ENCODE results near the gene ID2.

Gene ID2

GRCh38 chr2:8719528-8719927 lies 37.7 kb downstream of the ID2 start:
- TF ChIP-seq YY1 (IDR thresholded peaks at IDR 0.05; ENCODE audit: low read depth) (no peak), CREB1 (IDR thresholded peaks at IDR 0.05; ENCODE audit: low read depth) (no peak), RAD21 (IDR thresholded peaks at IDR 0.05; ENCODE audit: low read depth) (no peak), ZBTB7A (IDR thresholded peaks at IDR 0.05; ENCODE audit: low read depth) (no peak), FOXM1 (IDR thresholded peaks at IDR 0.05; ENCODE audit: borderline replicate concordance, low read depth) (no peak), EP300 (IDR thresholded peaks at IDR 0.05; ENCODE audit: borderline replicate concordance) (no peak), EGR1 (IDR thresholded peaks at IDR 0.05) (no peak), NFIC (IDR thresholded peaks at IDR 0.05) (no peak), TEAD4 (IDR thresholded peaks at IDR 0.05) (no peak)
- TF ChIP-seq, protein P1, sequence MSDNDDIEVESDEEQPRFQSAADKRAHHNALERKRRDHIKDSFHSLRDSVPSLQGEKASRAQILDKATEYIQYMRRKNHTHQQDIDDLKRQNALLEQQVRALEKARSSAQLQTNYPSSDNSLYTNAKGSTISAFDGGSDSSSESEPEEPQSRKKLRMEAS (IDR thresholded peaks at IDR 0.05), result no peak

- TF ChIP-seq EGR1 (IDR thresholded peaks at IDR 0.05) (no peak), FOXM1 (IDR thresholded peaks at IDR 0.05; ENCODE audit: borderline replicate concordance, low read depth) (no peak), CREB1 (IDR thresholded peaks at IDR 0.05; ENCODE audit: low read depth) (no peak), CEBPB (IDR thresholded peaks at IDR 0.05) (no peak), TAF1 (IDR thresholded peaks at IDR 0.05; ENCODE audit: low read depth) (no peak), TCF12 (IDR thresholded peaks at IDR 0.05; ENCODE audit: low read depth) (no peak), EP300 (IDR thresholded peaks at IDR 0.05; ENCODE audit: borderline replicate concordance) (no peak), TEAD4 (IDR thresholded peaks at IDR 0.05) (no peak), YY1 (IDR thresholded peaks at IDR 0.05; ENCODE audit: low read depth) (no peak), NFIC (IDR thresholded peaks at IDR 0.05) (no peak)
- TF ChIP-seq, protein P2, sequence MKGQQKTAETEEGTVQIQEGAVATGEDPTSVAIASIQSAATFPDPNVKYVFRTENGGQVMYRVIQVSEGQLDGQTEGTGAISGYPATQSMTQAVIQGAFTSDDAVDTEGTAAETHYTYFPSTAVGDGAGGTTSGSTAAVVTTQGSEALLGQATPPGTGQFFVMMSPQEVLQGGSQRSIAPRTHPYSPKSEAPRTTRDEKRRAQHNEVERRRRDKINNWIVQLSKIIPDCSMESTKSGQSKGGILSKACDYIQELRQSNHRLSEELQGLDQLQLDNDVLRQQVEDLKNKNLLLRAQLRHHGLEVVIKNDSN (IDR thresholded peaks at IDR 0.05), result no peak
- TF ChIP-seq, protein P1 (IDR thresholded peaks at IDR 0.05), result no peak
Measured at GRCh38 chr2:8720741-8721140, 38.9 kb downstream of the ID2 start.

GRCh38 chr2:8721410-8721809 lies 39.6 kb downstream of the ID2 start:
- no peak for TF ChIP-seq RAD21 (IDR thresholded peaks at IDR 0.05; ENCODE audit: low read depth)
- no peak for TF ChIP-seq NFIC (IDR thresholded peaks at IDR 0.05)
- TF ChIP-seq REST (IDR thresholded peaks at IDR 0.05; ENCODE audit: low read depth), result no peak
- no peak for TF ChIP-seq TCF12 (IDR thresholded peaks at IDR 0.05; ENCODE audit: low read depth)
- TF ChIP-seq CREB1 (IDR thresholded peaks at IDR 0.05; ENCODE audit: low read depth), result no peak
- no peak for TF ChIP-seq TAF1 (IDR thresholded peaks at IDR 0.05; ENCODE audit: low read depth)

DNA sequence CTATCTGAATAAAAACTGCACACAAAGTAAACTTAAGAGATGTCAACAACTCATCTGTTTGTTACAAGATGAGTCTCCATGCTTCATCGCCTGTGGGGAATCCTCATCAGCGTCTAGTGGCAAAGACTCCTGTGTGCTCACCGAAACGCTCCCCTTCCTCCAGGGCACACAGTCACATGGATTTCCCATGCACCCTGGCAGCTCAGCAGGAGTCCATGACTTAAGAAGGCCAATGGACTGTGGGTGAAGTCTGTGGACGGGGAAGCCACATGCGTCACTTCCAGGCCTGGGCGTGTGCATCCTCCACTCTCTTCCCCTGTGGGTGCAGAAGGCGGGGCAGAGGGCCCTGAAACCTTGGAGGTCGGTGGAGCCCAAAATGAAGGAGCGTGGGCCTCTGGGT lies 41.1 kb downstream of the ID2 start:
- TF ChIP-seq CEBPB (IDR thresholded peaks at IDR 0.05), result no peak
- TF ChIP-seq, protein P1 (IDR thresholded peaks at IDR 0.05), result no peak
- TF ChIP-seq FOXM1 (IDR thresholded peaks at IDR 0.05; ENCODE audit: borderline replicate concordance, low read depth), result no peak
- no peak for TF ChIP-seq EP300 (IDR thresholded peaks at IDR 0.05; ENCODE audit: borderline replicate concordance)
- TF ChIP-seq NFIC (IDR thresholded peaks at IDR 0.05), result no peak
- TF ChIP-seq REST (IDR thresholded peaks at IDR 0.05; ENCODE audit: low read depth), result no peak
- no peak for TF ChIP-seq TAF1 (IDR thresholded peaks at IDR 0.05; ENCODE audit: low read depth)
- TF ChIP-seq TCF12 (IDR thresholded peaks at IDR 0.05; ENCODE audit: low read depth), result no peak
- TF ChIP-seq EGR1 (IDR thresholded peaks at IDR 0.05), result no peak
- no peak for TF ChIP-seq ZBTB7A (IDR thresholded peaks at IDR 0.05; ENCODE audit: low read depth)
- TF ChIP-seq YY1 (IDR thresholded peaks at IDR 0.05; ENCODE audit: low read depth), result no peak
- TF ChIP-seq RAD21 (IDR thresholded peaks at IDR 0.05; ENCODE audit: low read depth), result no peak
- TF ChIP-seq TEAD4 (IDR thresholded peaks at IDR 0.05), result no peak
- no peak for TF ChIP-seq CREB1 (IDR thresholded peaks at IDR 0.05; ENCODE audit: low read depth)
- TF ChIP-seq, protein P2 (IDR thresholded peaks at IDR 0.05), result no peak

DNA sequence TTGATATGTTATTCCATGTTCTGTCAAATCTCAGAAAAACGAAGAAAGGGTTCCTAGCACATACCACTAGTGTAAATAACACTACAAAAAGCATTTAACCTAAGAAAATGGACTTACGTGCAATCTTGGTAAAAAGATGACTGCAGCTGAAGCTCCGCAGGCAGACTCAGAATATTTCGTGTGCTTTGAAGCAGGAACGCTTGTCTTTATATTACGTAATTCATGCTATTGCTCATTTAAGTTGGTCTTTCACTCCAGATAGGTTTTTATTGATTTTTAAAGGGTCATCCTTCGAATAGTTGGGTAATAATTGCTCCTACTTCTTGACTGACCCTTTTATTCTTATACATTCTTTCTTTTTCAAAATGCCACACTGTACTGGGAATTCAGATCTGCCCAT lies 44.0 kb downstream of the ID2 start:
- no peak for TF ChIP-seq TAF1 (IDR thresholded peaks at IDR 0.05; ENCODE audit: low read depth)
- no peak for TF ChIP-seq ZBTB7A (IDR thresholded peaks at IDR 0.05; ENCODE audit: low read depth)
- TF ChIP-seq TEAD4 (IDR thresholded peaks at IDR 0.05), result no peak
- TF ChIP-seq, protein P2 (IDR thresholded peaks at IDR 0.05), result no peak
- no peak for TF ChIP-seq NFIC (IDR thresholded peaks at IDR 0.05)
- no peak for TF ChIP-seq CEBPB (IDR thresholded peaks at IDR 0.05)
- TF ChIP-seq CREB1 (IDR thresholded peaks at IDR 0.05; ENCODE audit: low read depth), result no peak
- TF ChIP-seq REST (IDR thresholded peaks at IDR 0.05; ENCODE audit: low read depth), result no peak
- TF ChIP-seq FOXM1 (IDR thresholded peaks at IDR 0.05; ENCODE audit: borderline replicate concordance, low read depth), result no peak
- TF ChIP-seq YY1 (IDR thresholded peaks at IDR 0.05; ENCODE audit: low read depth), result no peak
- no peak for TF ChIP-seq RAD21 (IDR thresholded peaks at IDR 0.05; ENCODE audit: low read depth)
- no peak for TF ChIP-seq TCF12 (IDR thresholded peaks at IDR 0.05; ENCODE audit: low read depth)
- TF ChIP-seq EGR1 (IDR thresholded peaks at IDR 0.05), result no peak
- TF ChIP-seq, protein P1 (IDR thresholded peaks at IDR 0.05), result no peak
- no peak for TF ChIP-seq EP300 (IDR thresholded peaks at IDR 0.05; ENCODE audit: borderline replicate concordance)
